PC-9 (cell line): ENCODE data around the gene BAX. TPM values are rescaled to one million over a fixed set of nuclear protein-coding genes. Genes with fewer than 3 reads are reported as not detected.

Source experiments
- BruUV-seq: library from RNA; stranded (reverse); fragments of 400-500 nt; replicated peaks from 2 replicates; lab custom pipeline; 2021; lab: Mats Ljungman, UMichigan
- CTCF ChIA-PET: fragments of 300-600 bp; sonication (Branson Sonifier 250); formaldehyde crosslinking; loops from one replicate; lab custom pipeline; 2022; ENCODE audit warnings: antibody characterized with exemption; lab: Charles Lee
- POLR2A ChIA-PET: fragments of 300-600 bp; sonication (Branson Sonifier 250); formaldehyde crosslinking; loops from one replicate; lab custom pipeline; 2022; ENCODE audit warnings: antibody characterized with exemption; ENCODE audit not compliant: unreplicated experiment; lab: Charles Lee
- DNase-seq, 2 experiments: peaks; one replicate each; pipeline versions ENCODE4 v3.0.0 to v3.0.0-alpha.2; 2015 to 2022; ENCODE audit warnings: mixed read lengths in 1 of 2
- H2AFZ ChIP-seq: fragments of 200-600 bp; sonication (generic); 2 replicates; pipeline ENCODE4 v1.8.1; 2017; ENCODE audit warnings: antibody characterized with exemption
- H3F3A ChIP-seq: fragments of 200-600 bp; sonication (generic); 2 replicates; pipeline ENCODE4 v1.8.1; 2017; ENCODE audit warnings: antibody characterized with exemption, mild to moderate bottlenecking, low read depth; ENCODE audit not compliant: insufficient read depth
- H3K27ac ChIP-seq: fragments of 200-600 bp; sonication (generic); 2 replicates; pipeline ENCODE4 v1.6.1; 2016; ENCODE audit warnings: mixed run types
- H3K27me3 ChIP-seq: fragments of 200-600 bp; sonication (generic); 2 replicates; pipeline ENCODE4 v1.6.1; 2016; ENCODE audit warnings: low read depth, mixed run types; ENCODE audit not compliant: insufficient read depth
- H3K36me3 ChIP-seq: fragments of 200-600 bp; sonication (generic); 2 replicates; pipeline ENCODE4 v1.6.1; 2016; ENCODE audit warnings: low read depth, mixed run types
- H3K4me1 ChIP-seq: fragments of 200-600 bp; sonication (generic); replicated peaks from 2 replicates; pipeline ENCODE4 v1.6.1; 2016; ENCODE audit warnings: mixed run types; ENCODE audit not compliant: insufficient read depth
- H3K4me2 ChIP-seq: fragments of 200-600 bp; sonication (generic); 2 replicates; pipeline ENCODE4 v1.6.1; 2017; ENCODE audit warnings: mixed run types
- H3K4me3 ChIP-seq: fragments of 200-600 bp; sonication (generic); 2 replicates; pipeline ENCODE4 v1.6.1; 2016; ENCODE audit warnings: mixed run types
- H3K79me2 ChIP-seq: fragments of 200-600 bp; sonication (generic); 2 replicates; pipeline ENCODE4 v1.6.1; 2017; ENCODE audit warnings: low read depth, mixed run types
- H3K9me2 ChIP-seq: fragments of 200-600 bp; sonication (generic); 2 replicates; pipeline ENCODE4 v1.8.1; 2017; ENCODE audit warnings: mild to moderate bottlenecking; ENCODE audit not compliant: insufficient read depth
- H3K9me3 ChIP-seq: fragments of 200-600 bp; sonication (generic); 2 replicates; pipeline ENCODE4 v1.8.1; 2016; ENCODE audit warnings: low read depth; ENCODE audit not compliant: insufficient read depth
- H4K20me1 ChIP-seq: fragments of 200-600 bp; sonication (generic); 2 replicates; pipeline ENCODE4 v1.8.1; 2017; ENCODE audit not compliant: insufficient read depth
- CTCF ChIP-seq: fragments of 200-600 bp; sonication (generic); conservative IDR thresholded peaks from 2 replicates; pipeline ENCODE4 v1.6.1; 2017; ENCODE audit warnings: mixed run types, antibody characterized with exemption, mild to moderate bottlenecking, moderate library complexity
- EZH2 ChIP-seq: fragments of 200-600 bp; sonication (generic); IDR thresholded peaks from 2 replicates; pipeline ENCODE4 v1.8.0; 2017; ENCODE audit warnings: antibody characterized with exemption, low read depth
- intact Hi-C: fragments of 100-400 bp; cut with micrococcal nuclease; formaldehyde crosslinking; loops from one replicate; pipeline ENCODE4 v1.10.0; 2022; ENCODE audit not compliant: unreplicated experiment
- total RNA-seq: library from RNA; stranded (reverse); gene quantifications from 2 replicates; pipeline ENCODE4 v1.2.3, GENCODE V29; 2021

The BAX gene
- total RNA-seq, 1 experiment from 2014 or later, result 140 TPM

- peaks cover 16% of the 10 kb centered on the region for H4K20me1 ChIP-seq
- intact Hi-C loops, result loop anchor here (1.0 kb wide), 1 partner anchor 183 kb away; no protein-coding TSS in a partner anchor
These were observed 16.3 kb downstream of the BAX start for GRCh38 chr19:48970923-48971395.

GRCh38 chr19:48975947-48976847 is 21.5 kb downstream of the BAX start:
- H2AFZ ChIP-seq, result no peak overlapping the region
- no peak overlapping the region for H3K27ac ChIP-seq
- no peaks in the 10 kb centered on the region for H4K20me1 ChIP-seq
- ChIA-PET POLR2A (interaction anchor here (0.6 kb wide), 2 partner anchors 174 to 512 kb away, joined by 6 to 7 read pairs; no protein-coding TSS in a partner anchor), CTCF (interaction anchor here (0.7 to 0.9 kb wide), 2 partner anchors 16 to 475 kb away, joined by 6 to 9 read pairs; no protein-coding TSS in a partner anchor)
- BruUV-seq, result no TSS peak
- H3K9me3 ChIP-seq, result no peaks in the 10 kb centered on the region
- TF ChIP-seq EZH2 (no peak), CTCF (peak; percentile 60)
- no peak overlapping the region for H3K4me3 ChIP-seq
- intact Hi-C loops, result no loop called here
- H3K79me2 ChIP-seq, result no peaks in the 10 kb centered on the region
- H3K4me1 ChIP-seq, result no peaks in the 10 kb centered on the region
- DNase-seq, result peak in 1 of 2 experiments; percentile 37
- no peaks in the 10 kb centered on the region for H3K27me3 ChIP-seq
- no peaks in the 10 kb centered on the region for H3K9me2 ChIP-seq
- peaks cover 30% of the 10 kb centered on the region; the same call in 1 of the 2 replicates for H3F3A ChIP-seq
- no peak overlapping the region for H3K4me2 ChIP-seq
- peaks cover 7% of the 10 kb centered on the region; the same call in 1 of the 2 replicates for H3K36me3 ChIP-seq

More at GRCh38 chr19:48970923-48971395, 16.3 kb downstream of the BAX start:
- TF ChIP-seq CTCF (peak; percentile 97), EZH2 (no peak)
- Histone ChIP-seq H3K27me3 (no peaks in the 10 kb centered on the region), H3K4me2 (no peak overlapping the region), H3F3A (peaks cover 52% of the 10 kb centered on the region), H3K4me1 (peaks cover 12% of the 10 kb centered on the region), H3K9me3 (no peaks in the 10 kb centered on the region), H2AFZ (no peak overlapping the region), H3K27ac (no peak overlapping the region), H3K4me3 (no peak overlapping the region), H3K79me2 (peaks cover 19% of the 10 kb centered on the region), H3K9me2 (no peaks in the 10 kb centered on the region), H3K36me3 (peaks cover 24% of the 10 kb centered on the region)
- CTCF ChIA-PET, result interaction anchor here (0.6 to 1.3 kb wide), 7 partner anchors 22 to 326 kb away, joined by 4 to 11 read pairs (median 5); partner anchors contain the start of genes GYS1 and RUVBL2
- POLR2A ChIA-PET, result interaction anchor here (0.6 to 0.7 kb wide), 3 partner anchors 89 to 671 kb away, joined by 3 to 5 read pairs (median 4); partner anchors contain the start of gene SCAF1
- no TSS peak for BruUV-seq
- DNase-seq, result peak; percentile 45 to 64

GRCh38 chr19:48977061-48977460 is 22.4 kb downstream of the BAX start:
- Histone ChIP-seq H3K27ac (no peak overlapping the region), H3K4me3 (no peak overlapping the region), H2AFZ (no peak overlapping the region), H3K27me3 (no peaks in the 10 kb centered on the region), H3F3A (peaks cover 23% of the 10 kb centered on the region; the same call in 1 of the 2 replicates), H3K4me1 (no peaks in the 10 kb centered on the region), H3K9me3 (no peaks in the 10 kb centered on the region), H3K36me3 (peaks cover 7% of the 10 kb centered on the region; the same call in 1 of the 2 replicates), H3K79me2 (no peaks in the 10 kb centered on the region), H4K20me1 (no peaks in the 10 kb centered on the region), H3K9me2 (no peaks in the 10 kb centered on the region), H3K4me2 (no peak overlapping the region)
- ChIA-PET CTCF (interaction anchor here (0.6 kb wide), 1 partner anchor 27 kb away, joined by 5 read pairs; no protein-coding TSS in a partner anchor), POLR2A (no interaction called here)
- no peak for DNase-seq
- intact Hi-C loops, result no loop called here
- no TSS peak for BruUV-seq
- TF ChIP-seq EZH2 (no peak), CTCF (no peak)
